K562 (cell line): ENCODE measurements around the gene USP32. TPM values are rescaled to one million over a fixed set of nuclear protein-coding genes. Genes with fewer than 3 reads are reported as not detected.

ENCODE experiments used
- ARNT ChIP-seq, 2 experiments: fragments of 450-650 bp; IDR thresholded peaks; 2 replicates each; pipeline ENCODE4 v1.6.1; 2016; ENCODE audit warnings: mild to moderate bottlenecking in 1 of 2
- CC2D1A ChIP-seq: fragments of 450-650 bp; IDR thresholded peaks from 2 replicates; pipeline ENCODE4 v1.6.1; 2017; ENCODE audit warnings: mild to moderate bottlenecking
- CREB1 ChIP-seq, 2 experiments: sonication (generic) in 1 of 2; formaldehyde crosslinking in 1 of 2; IDR thresholded peaks; 2 replicates each; pipeline versions ENCODE4 v1.6.1 to v1.8.0; 2012 to 2022; ENCODE audit warnings: inconsistent platforms in 1 of 2, mild to moderate bottlenecking in 1 of 2, missing genetic modification reagents in 1 of 2, moderate library complexity in 1 of 2
- DNMT1 ChIP-seq: fragments of 450-650 bp; IDR thresholded peaks from 2 replicates; pipeline ENCODE4 v1.6.1; 2016; ENCODE audit warnings: antibody characterized with exemption, mild to moderate bottlenecking
- HDAC3 ChIP-seq: fragments of 450-650 bp; IDR thresholded peaks from 2 replicates; pipeline ENCODE4 v1.6.1; 2018; ENCODE audit warnings: borderline replicate concordance, mild to moderate bottlenecking, moderate library complexity; ENCODE audit not compliant: partially characterized antibody
- HNRNPLL ChIP-seq: fragments of 200-400 bp; formaldehyde crosslinking; IDR thresholded peaks from 2 replicates; pipeline ENCODE4 v1.6.1; 2017; ENCODE audit warnings: low read length, low read depth, mild to moderate bottlenecking; ENCODE audit not compliant: poor library complexity, severe bottlenecking
- LCOR ChIP-seq: sonication (generic); formaldehyde crosslinking; IDR thresholded peaks from 2 replicates; pipeline ENCODE4 v1.8.0; 2022; ENCODE audit warnings: mild to moderate bottlenecking, missing genetic modification reagents
- MCM7 ChIP-seq, 2 experiments: fragments of 450-650 bp; IDR thresholded peaks; 2 replicates each; pipeline ENCODE4 v1.6.1; 2016 to 2018
- RB1 ChIP-seq: fragments of 450-650 bp; IDR thresholded peaks from 2 replicates; pipeline ENCODE4 v1.6.1; 2017; ENCODE audit warnings: low read depth, mild to moderate bottlenecking
- SIRT6 ChIP-seq: IDR thresholded peaks from one replicate; pipeline ENCODE4 v1.6.1; 2012; ENCODE audit warnings: low read depth, mild to moderate bottlenecking, control low read depth, inconsistent platforms, low read length, moderate library complexity
- TAL1 ChIP-seq: fragments of 450-650 bp; IDR thresholded peaks from 2 replicates; pipeline ENCODE4 v1.6.1; 2016; ENCODE audit warnings: mild to moderate bottlenecking
- TCFL5 ChIP-seq: fragments of 250-450 bp; sonication (Bioruptor Pico); conservative IDR thresholded peaks from 2 replicates; pipeline ENCODE4 v1.6.1; 2021; ENCODE audit warnings: mild to moderate bottlenecking, moderate library complexity, matching md5 sums
- XRCC4 ChIP-seq: IDR thresholded peaks from one replicate; pipeline ENCODE4 v1.6.1; 2011; ENCODE audit not compliant: insufficient read depth, insufficient read length; ENCODE audit errors: extremely low read depth
- polyA plus RNA-seq, 8 experiments: library from polyadenylated mRNA; depleted of rRNA in 4 of 8; stranded (reverse) in 5 of 8; unstranded in 3 of 8; fragments of >200 nt; fragmentation: Nextera tagmentation in 2 of 8; fragmentation: Illumina TruSeq in 1 of 8; extraction: Ambion mirVana in 2 of 8; extraction: Trizol in 1 of 8; gene quantifications; 2 replicates each; pipeline versions ENCODE4 v1.2.1 to v1.2.3, GENCODE V29; 2011 to 2014; ENCODE audit warnings: inconsistent platforms in 1 of 8, missing spikeins in 1 of 8
- total RNA-seq, 7 experiments: library from RNA; depleted of rRNA in 6 of 7; stranded (reverse); fragments of >200 nt in 6 of 7; fragmentation: Illumina TruSeq in 2 of 7; extraction: Trizol in 2 of 7; gene quantifications; 2 replicates each; pipeline versions ENCODE4 v1.2.1 to v1.2.3, GENCODE V29; 2011 to 2021; ENCODE audit warnings: low replicate concordance in 1 of 7
- TF ChIP-seq, protein P1 (sequence below): sonication (generic); formaldehyde crosslinking; IDR thresholded peaks from 2 replicates; pipeline ENCODE4 v1.8.1; 2023; ENCODE audit warnings: missing genetic modification reagents, mild to moderate bottlenecking, borderline replicate concordance
- TF ChIP-seq, protein P2 (sequence below): fragments of 250-450 bp; sonication (Bioruptor Pico); IDR thresholded peaks from 2 replicates; pipeline ENCODE4 v1.8.0; 2021; ENCODE audit warnings: mild to moderate bottlenecking, moderate library complexity
- TF ChIP-seq, protein P3 (sequence below): fragments of 250-450 bp; sonication (Bioruptor Pico); IDR thresholded peaks from 2 replicates; pipeline ENCODE4 v1.4.0; 2020; ENCODE audit warnings: borderline replicate concordance
- TF ChIP-seq, protein P4 (sequence below), 2 experiments: fragments of 200-800 bp in 1 of 2; sonication (Bioruptor generic) in 1 of 2; sonication (generic) in 1 of 2; formaldehyde crosslinking in 1 of 2; IDR thresholded peaks in 1 of 2; conservative IDR thresholded peaks in 1 of 2; 2 replicates each; pipeline versions ENCODE4 v1.5.0 to v1.6.1; 2016 to 2020; ENCODE audit warnings: missing compliant biosample characterization in 1 of 2, missing genetic modification characterization in 1 of 2, missing genetic modification reagents in 1 of 2

The USP32 gene
- total and polyA plus RNA-seq, 9 of the 15 experiments (the other 6 are each of a cell fraction or from before 2014, with no cell fraction given) = 18.0 to 69.3 (median 47.1) TPM

DNA sequence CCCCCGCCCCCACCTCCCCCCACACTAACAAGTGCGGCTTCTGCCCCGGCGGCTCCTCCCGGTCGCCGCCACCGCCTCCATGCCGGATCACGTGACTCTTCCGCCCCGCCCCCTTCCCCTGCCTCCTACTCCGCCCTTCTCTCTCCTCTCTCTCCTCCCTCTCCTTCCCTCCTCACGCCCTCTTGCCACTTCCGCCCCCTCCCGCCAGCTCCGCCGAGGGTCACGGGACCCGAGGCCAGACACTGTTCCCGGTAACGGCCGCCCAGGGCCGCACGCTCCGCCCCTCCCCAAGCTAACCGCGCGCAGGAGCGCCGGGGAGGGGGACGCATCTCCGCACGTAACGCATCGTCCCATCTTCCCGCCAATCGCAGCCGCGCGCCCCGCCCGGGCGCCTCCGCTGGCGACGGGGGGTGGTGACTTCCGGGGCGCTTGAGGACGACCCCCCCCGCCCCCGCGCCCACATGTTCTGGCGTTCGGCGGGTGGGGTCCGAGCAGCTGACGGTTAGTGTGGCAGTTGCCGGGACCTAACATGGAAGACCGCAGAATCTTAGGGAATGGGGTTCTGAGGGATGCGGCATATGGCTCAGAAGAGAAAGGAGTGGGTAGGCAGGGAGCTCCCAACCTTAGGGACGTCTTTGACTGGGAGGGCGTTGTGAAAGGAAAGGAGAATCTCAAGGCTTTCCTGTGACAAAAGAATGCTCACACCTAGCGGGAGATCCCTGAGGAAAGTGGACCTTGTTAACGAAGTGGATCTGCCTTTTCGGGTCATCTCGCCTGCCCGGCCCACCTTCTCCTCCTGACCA lies at the start of gene USP32 (continued):
- TF ChIP-seq, protein P1, sequence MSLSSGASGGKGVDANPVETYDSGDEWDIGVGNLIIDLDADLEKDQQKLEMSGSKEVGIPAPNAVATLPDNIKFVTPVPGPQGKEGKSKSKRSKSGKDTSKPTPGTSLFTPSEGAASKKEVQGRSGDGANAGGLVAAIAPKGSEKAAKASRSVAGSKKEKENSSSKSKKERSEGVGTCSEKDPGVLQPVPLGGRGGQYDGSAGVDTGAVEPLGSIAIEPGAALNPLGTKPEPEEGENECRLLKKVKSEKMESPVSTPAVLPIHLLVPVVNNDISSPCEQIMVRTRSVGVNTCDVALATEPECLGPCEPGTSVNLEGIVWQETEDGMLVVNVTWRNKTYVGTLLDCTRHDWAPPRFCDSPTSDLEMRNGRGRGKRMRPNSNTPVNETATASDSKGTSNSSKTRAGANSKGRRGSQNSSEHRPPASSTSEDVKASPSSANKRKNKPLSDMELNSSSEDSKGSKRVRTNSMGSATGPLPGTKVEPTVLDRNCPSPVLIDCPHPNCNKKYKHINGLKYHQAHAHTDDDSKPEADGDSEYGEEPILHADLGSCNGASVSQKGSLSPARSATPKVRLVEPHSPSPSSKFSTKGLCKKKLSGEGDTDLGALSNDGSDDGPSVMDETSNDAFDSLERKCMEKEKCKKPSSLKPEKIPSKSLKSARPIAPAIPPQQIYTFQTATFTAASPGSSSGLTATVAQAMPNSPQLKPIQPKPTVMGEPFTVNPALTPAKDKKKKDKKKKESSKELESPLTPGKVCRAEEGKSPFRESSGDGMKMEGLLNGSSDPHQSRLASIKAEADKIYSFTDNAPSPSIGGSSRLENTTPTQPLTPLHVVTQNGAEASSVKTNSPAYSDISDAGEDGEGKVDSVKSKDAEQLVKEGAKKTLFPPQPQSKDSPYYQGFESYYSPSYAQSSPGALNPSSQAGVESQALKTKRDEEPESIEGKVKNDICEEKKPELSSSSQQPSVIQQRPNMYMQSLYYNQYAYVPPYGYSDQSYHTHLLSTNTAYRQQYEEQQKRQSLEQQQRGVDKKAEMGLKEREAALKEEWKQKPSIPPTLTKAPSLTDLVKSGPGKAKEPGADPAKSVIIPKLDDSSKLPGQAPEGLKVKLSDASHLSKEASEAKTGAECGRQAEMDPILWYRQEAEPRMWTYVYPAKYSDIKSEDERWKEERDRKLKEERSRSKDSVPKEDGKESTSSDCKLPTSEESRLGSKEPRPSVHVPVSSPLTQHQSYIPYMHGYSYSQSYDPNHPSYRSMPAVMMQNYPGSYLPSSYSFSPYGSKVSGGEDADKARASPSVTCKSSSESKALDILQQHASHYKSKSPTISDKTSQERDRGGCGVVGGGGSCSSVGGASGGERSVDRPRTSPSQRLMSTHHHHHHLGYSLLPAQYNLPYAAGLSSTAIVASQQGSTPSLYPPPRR (CRISPR knock-in tag) = no peak; the same call in 1 of the 2 replicates
- TF ChIP-seq SIRT6 = no peak
- peak; percentile 76; the same call in 1 of the 2 replicates for TF ChIP-seq LCOR (CRISPR knock-in tag)
- TF ChIP-seq, protein P2, sequence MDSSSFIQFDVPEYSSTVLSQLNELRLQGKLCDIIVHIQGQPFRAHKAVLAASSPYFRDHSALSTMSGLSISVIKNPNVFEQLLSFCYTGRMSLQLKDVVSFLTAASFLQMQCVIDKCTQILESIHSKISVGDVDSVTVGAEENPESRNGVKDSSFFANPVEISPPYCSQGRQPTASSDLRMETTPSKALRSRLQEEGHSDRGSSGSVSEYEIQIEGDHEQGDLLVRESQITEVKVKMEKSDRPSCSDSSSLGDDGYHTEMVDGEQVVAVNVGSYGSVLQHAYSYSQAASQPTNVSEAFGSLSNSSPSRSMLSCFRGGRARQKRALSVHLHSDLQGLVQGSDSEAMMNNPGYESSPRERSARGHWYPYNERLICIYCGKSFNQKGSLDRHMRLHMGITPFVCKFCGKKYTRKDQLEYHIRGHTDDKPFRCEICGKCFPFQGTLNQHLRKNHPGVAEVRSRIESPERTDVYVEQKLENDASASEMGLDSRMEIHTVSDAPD (CRISPR knock-in tag) = no peak
- no peak for TF ChIP-seq CC2D1A
- peak; percentile 82 for TF ChIP-seq HDAC3
- TF ChIP-seq ARNT (IDR thresholded peaks at IDR 0.05) = peak in 1 of 2 experiments; percentile 25; a peak in 1 of 4 replicates
- no peak for TF ChIP-seq TCFL5
- TF ChIP-seq HNRNPLL = peak; percentile 98
- TF ChIP-seq XRCC4 = no peak
- TF ChIP-seq DNMT1 = no peak
- TF ChIP-seq, protein P3, sequence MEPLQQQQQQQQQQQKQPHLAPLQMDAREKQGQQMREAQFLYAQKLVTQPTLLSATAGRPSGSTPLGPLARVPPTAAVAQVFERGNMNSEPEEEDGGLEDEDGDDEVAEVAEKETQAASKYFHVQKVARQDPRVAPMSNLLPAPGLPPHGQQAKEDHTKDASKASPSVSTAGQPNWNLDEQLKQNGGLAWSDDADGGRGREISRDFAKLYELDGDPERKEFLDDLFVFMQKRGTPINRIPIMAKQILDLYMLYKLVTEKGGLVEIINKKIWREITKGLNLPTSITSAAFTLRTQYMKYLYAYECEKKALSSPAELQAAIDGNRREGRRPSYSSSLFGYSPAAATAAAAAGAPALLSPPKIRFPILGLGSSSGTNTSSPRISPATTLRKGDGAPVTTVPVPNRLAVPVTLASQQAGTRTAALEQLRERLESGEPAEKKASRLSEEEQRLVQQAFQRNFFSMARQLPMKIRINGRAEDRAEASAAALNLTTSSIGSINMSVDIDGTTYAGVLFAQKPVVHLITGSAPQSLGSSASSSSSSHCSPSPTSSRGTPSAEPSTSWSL (CRISPR knock-in tag) = no peak
- TF ChIP-seq RB1 = peak; percentile 99
- TF ChIP-seq, protein P4, sequence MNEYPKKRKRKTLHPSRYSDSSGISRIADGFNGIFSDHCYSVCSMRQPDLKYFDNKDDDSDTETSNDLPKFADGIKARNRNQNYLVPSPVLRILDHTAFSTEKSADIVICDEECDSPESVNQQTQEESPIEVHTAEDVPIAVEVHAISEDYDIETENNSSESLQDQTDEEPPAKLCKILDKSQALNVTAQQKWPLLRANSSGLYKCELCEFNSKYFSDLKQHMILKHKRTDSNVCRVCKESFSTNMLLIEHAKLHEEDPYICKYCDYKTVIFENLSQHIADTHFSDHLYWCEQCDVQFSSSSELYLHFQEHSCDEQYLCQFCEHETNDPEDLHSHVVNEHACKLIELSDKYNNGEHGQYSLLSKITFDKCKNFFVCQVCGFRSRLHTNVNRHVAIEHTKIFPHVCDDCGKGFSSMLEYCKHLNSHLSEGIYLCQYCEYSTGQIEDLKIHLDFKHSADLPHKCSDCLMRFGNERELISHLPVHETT (CRISPR knock-in tag; conservative IDR thresholded peaks at IDR 0.05 in 1 of 2, IDR thresholded peaks at IDR 0.05 in 1 of 2) = peak in 1 of 2 experiments; percentile 100; a peak in 2 of 4 replicates
- TF ChIP-seq MCM7 (IDR thresholded peaks at IDR 0.05) = no peak
- no peak for TF ChIP-seq TAL1
- TF ChIP-seq CREB1 (IDR thresholded peaks at IDR 0.05) = peak; percentile 85
- TF ChIP-seq CREB1 (CRISPR knock-in tag; IDR thresholded peaks at IDR 0.05) = peak; percentile 86
